OCI-LY7 (cell line): ENCODE results near the gene PPP4R1.

Experiments
- EZH2phosphoT487 ChIP-seq: fragments of 200-600 bp; sonication (generic); IDR thresholded peaks from 2 replicates; pipeline ENCODE4 v1.6.1; 2018; ENCODE audit warnings: low read depth, borderline replicate concordance, mild to moderate bottlenecking, mixed run types, antibody characterized with exemption, low read length, moderate library complexity, mixed read lengths
- TF ChIP-seq, protein P1 (sequence below): fragments of 200-600 bp; sonication (generic); conservative IDR thresholded peaks from 2 replicates; pipeline ENCODE4 v1.5.1; 2014; ENCODE audit warnings: mild to moderate bottlenecking, antibody characterized with exemption, low read length, moderate library complexity, mixed read lengths

DNA sequence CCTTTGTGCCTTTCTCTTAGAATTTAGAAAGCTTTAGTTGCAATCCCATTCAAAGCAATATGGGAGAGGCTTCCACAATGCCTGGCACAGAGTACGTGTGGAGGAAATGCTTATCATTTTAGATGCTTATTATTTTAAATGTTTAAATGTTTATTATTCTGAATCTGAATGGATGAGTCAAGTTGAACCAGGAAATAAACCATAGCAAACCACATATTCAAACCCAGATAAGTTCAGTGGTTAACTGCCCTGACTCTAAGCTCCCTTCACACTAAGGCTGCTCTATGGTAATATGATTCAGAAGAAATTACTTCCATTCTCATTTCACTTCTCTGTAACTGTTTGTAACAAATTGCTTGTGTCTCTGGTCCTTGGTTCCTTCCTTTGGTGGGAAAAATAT is 5.2 kb upstream of the PPP4R1 start:
- TF ChIP-seq, protein P1, sequence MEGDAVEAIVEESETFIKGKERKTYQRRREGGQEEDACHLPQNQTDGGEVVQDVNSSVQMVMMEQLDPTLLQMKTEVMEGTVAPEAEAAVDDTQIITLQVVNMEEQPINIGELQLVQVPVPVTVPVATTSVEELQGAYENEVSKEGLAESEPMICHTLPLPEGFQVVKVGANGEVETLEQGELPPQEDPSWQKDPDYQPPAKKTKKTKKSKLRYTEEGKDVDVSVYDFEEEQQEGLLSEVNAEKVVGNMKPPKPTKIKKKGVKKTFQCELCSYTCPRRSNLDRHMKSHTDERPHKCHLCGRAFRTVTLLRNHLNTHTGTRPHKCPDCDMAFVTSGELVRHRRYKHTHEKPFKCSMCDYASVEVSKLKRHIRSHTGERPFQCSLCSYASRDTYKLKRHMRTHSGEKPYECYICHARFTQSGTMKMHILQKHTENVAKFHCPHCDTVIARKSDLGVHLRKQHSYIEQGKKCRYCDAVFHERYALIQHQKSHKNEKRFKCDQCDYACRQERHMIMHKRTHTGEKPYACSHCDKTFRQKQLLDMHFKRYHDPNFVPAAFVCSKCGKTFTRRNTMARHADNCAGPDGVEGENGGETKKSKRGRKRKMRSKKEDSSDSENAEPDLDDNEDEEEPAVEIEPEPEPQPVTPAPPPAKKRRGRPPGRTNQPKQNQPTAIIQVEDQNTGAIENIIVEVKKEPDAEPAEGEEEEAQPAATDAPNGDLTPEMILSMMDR = no peak
- TF ChIP-seq EZH2phosphoT487 = no peak
